PC-3 (cell line): ENCODE data around the gene PDGFD. TPM values are rescaled to one million over a fixed set of nuclear protein-coding genes. Genes with fewer than 3 reads are reported as not detected.

Experiments
- ATAC-seq: fragments of 200-7000 bp; cut with Tn5 transposase; 2 replicates; pipeline ENCODE4 v1.9.1; 2020; ENCODE audit warnings: mild to moderate bottlenecking, moderate library complexity
- BruUV-seq: library from RNA; stranded (reverse); fragments of 400-500 nt; replicated peaks from 2 replicates; lab custom pipeline; 2021; lab: Mats Ljungman, UMichigan
- CTCF ChIA-PET: fragments of 300-600 bp; sonication (Branson Sonifier 250); formaldehyde crosslinking; loops from one replicate; lab custom pipeline; 2022; ENCODE audit warnings: antibody characterized with exemption; lab: Charles Lee
- POLR2A ChIA-PET: fragments of 300-600 bp; sonication (Branson Sonifier 250); formaldehyde crosslinking; loops from one replicate; lab custom pipeline; 2022; ENCODE audit warnings: antibody characterized with exemption; ENCODE audit not compliant: unreplicated experiment; lab: Charles Lee
- DNase-seq: peaks from one replicate; pipeline ENCODE4 v3.0.0-alpha.2; 2015
- H2AFZ ChIP-seq: fragments of 300-600 bp; sonication (generic); 2 replicates; pipeline ENCODE4 v1.6.0; 2016; ENCODE audit warnings: antibody characterized with exemption, low read length
- H3F3A ChIP-seq: fragments of 300-600 bp; sonication (generic); one replicate; pipeline ENCODE4 v1.6.0; 2017; ENCODE audit warnings: antibody characterized with exemption, low read length, control low read depth, mild to moderate bottlenecking; ENCODE audit not compliant: unreplicated experiment
- H3K27ac ChIP-seq: fragments of 300-600 bp; sonication (generic); 2 replicates; pipeline ENCODE4 v1.5.1; 2016; ENCODE audit warnings: mild to moderate bottlenecking, low read length
- H3K27me3 ChIP-seq: fragments of 300-600 bp; sonication (generic); 2 replicates; pipeline ENCODE4 v1.6.1; 2016; ENCODE audit warnings: low read length, mixed read lengths
- H3K36me3 ChIP-seq: fragments of 300-600 bp; sonication (generic); 2 replicates; pipeline ENCODE4 v1.6.1; 2016; ENCODE audit warnings: low read depth, mixed run types, low read length, mixed read lengths
- H3K4me1 ChIP-seq: fragments of 300-600 bp; sonication (generic); 2 replicates; pipeline ENCODE4 v1.5.1; 2016; ENCODE audit warnings: low read length; ENCODE audit not compliant: insufficient read depth
- H3K4me2 ChIP-seq: fragments of 300-600 bp; sonication (generic); 2 replicates; pipeline ENCODE4 v1.6.0; 2016; ENCODE audit warnings: low read length
- H3K4me3 ChIP-seq: fragments of 300-600 bp; sonication (generic); 2 replicates; pipeline ENCODE4 v1.5.1; 2016; ENCODE audit warnings: mild to moderate bottlenecking, low read length, mixed read lengths
- H3K79me2 ChIP-seq: fragments of 300-600 bp; sonication (generic); 2 replicates; pipeline ENCODE4 v1.6.1; 2017; ENCODE audit warnings: low read length, mixed read lengths
- H3K9ac ChIP-seq: fragments of 300-600 bp; sonication (generic); 2 replicates; pipeline ENCODE4 v1.6.0; 2016; ENCODE audit warnings: mild to moderate bottlenecking, low read length
- H3K9me2 ChIP-seq: fragments of 300-600 bp; sonication (generic); replicated peaks from 2 replicates; pipeline ENCODE4 v1.6.1; 2016; ENCODE audit warnings: mixed run types, low read length, mixed read lengths
- H3K9me3 ChIP-seq: fragments of 300-600 bp; sonication (generic); 2 replicates; pipeline ENCODE4 v1.6.1; 2016; ENCODE audit warnings: low read length, mixed read lengths
- H4K20me1 ChIP-seq: fragments of 300-600 bp; sonication (generic); 2 replicates; pipeline ENCODE4 v1.6.1; 2016; ENCODE audit warnings: low read length, mixed read lengths
- EZH2 ChIP-seq: fragments of 300-600 bp; sonication (generic); IDR thresholded peaks from one replicate; pipeline ENCODE4 v1.6.1; 2017; ENCODE audit warnings: antibody characterized with exemption, mild to moderate bottlenecking, low read length; ENCODE audit not compliant: unreplicated experiment
- EZH2phosphoT487 ChIP-seq: fragments of 300-600 bp; sonication (generic); IDR thresholded peaks from 2 replicates; pipeline ENCODE4 v1.6.1; 2018; ENCODE audit warnings: mild to moderate bottlenecking, antibody characterized with exemption, low read length, borderline replicate concordance
- intact Hi-C: fragments of 100-400 bp; cut with micrococcal nuclease; formaldehyde crosslinking; loops from 2 replicates; pipeline ENCODE4 v1.9.0; 2023
- total RNA-seq: library from RNA; depleted of rRNA; stranded (reverse); fragments of >200 nt; gene quantifications from 2 replicates; pipeline ENCODE4 v1.2.3, GENCODE V29; 2014
- TF ChIP-seq, protein P1 (sequence below): fragments of 300-600 bp; sonication (generic); conservative IDR thresholded peaks from 2 replicates; pipeline ENCODE4 v1.5.1; 2017; ENCODE audit warnings: antibody characterized with exemption, low read depth, mild to moderate bottlenecking, low read length

PDGFD gene
- total RNA-seq, 1 experiment from 2014 or later = 5.0 TPM

DNA sequence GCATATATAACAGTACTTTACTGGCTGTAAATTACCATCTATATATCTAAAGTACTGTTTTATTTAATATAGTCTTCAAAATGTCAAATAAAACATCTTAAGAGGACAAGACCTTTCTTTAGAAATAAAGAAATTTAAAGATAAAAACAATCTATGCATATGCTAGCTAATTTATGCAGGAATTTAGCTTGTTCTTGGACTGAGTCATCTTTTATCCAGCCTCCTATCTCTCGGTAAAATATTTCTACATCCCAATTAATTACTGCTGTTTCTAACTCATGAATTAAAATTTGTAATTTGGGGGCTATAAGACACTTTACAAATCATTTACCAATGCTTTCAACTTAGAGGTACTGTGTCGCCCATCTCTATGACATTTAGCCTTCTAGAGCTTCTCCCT, 200.3 kb downstream of the PDGFD start:
- Histone ChIP-seq H4K20me1 (no peaks in the 10 kb centered on the region), H3K4me1 (peaks cover 12% of the 10 kb centered on the region), H3K9me3 (peaks cover 5% of the 10 kb centered on the region), H3K27ac (no peak overlapping the region), H3K4me3 (no peak overlapping the region), H3K27me3 (no peaks in the 10 kb centered on the region), H3K9ac (no peak overlapping the region), H3K36me3 (no peaks in the 10 kb centered on the region), H3F3A (no peaks in the 10 kb centered on the region), H3K9me2 (no peaks in the 10 kb centered on the region), H2AFZ (no peak overlapping the region), H3K4me2 (no peak overlapping the region), H3K79me2 (no peaks in the 10 kb centered on the region)
- POLR2A ChIA-PET = no interaction called here
- CTCF ChIA-PET = no interaction called here
- TF ChIP-seq EZH2 (no peak), EZH2phosphoT487 (no peak)
- TF ChIP-seq, protein P1, sequence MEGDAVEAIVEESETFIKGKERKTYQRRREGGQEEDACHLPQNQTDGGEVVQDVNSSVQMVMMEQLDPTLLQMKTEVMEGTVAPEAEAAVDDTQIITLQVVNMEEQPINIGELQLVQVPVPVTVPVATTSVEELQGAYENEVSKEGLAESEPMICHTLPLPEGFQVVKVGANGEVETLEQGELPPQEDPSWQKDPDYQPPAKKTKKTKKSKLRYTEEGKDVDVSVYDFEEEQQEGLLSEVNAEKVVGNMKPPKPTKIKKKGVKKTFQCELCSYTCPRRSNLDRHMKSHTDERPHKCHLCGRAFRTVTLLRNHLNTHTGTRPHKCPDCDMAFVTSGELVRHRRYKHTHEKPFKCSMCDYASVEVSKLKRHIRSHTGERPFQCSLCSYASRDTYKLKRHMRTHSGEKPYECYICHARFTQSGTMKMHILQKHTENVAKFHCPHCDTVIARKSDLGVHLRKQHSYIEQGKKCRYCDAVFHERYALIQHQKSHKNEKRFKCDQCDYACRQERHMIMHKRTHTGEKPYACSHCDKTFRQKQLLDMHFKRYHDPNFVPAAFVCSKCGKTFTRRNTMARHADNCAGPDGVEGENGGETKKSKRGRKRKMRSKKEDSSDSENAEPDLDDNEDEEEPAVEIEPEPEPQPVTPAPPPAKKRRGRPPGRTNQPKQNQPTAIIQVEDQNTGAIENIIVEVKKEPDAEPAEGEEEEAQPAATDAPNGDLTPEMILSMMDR = no peak
- no peak for DNase-seq
- no peak for ATAC-seq
- BruUV-seq = no TSS peak
- intact Hi-C loops = no loop called here

- ChIA-PET POLR2A (no interaction called here), CTCF (no interaction called here)
- H3K4me2 ChIP-seq = no peak overlapping the region; the same call in 1 of the 2 replicates
- peak overlapping the region; percentile 27; the same call in 1 of the 2 replicates for H3K27ac ChIP-seq
- no TSS peak for BruUV-seq
- intact Hi-C loops = no loop called here
- H3K9me2 ChIP-seq = no peaks in the 10 kb centered on the region
- H3F3A ChIP-seq = no peaks in the 10 kb centered on the region
- H2AFZ ChIP-seq = no peak overlapping the region
- H3K4me1 ChIP-seq = peaks cover 12% of the 10 kb centered on the region
- peak; percentile 73 for DNase-seq
- no peaks in the 10 kb centered on the region for H3K36me3 ChIP-seq
- TF ChIP-seq EZH2phosphoT487 = no peak
- TF ChIP-seq EZH2 = no peak
- peak; percentile 64; the same call in 1 of the 2 replicates for ATAC-seq
- no peak overlapping the region for H3K9ac ChIP-seq
- no peaks in the 10 kb centered on the region for H4K20me1 ChIP-seq
- H3K79me2 ChIP-seq = no peaks in the 10 kb centered on the region
- peaks cover 5% of the 10 kb centered on the region for H3K9me3 ChIP-seq
- no peak overlapping the region for H3K4me3 ChIP-seq
- H3K27me3 ChIP-seq = no peaks in the 10 kb centered on the region
Measured at GRCh38 chr11:103961010-103961409, 202.9 kb downstream of the PDGFD start.

DNA sequence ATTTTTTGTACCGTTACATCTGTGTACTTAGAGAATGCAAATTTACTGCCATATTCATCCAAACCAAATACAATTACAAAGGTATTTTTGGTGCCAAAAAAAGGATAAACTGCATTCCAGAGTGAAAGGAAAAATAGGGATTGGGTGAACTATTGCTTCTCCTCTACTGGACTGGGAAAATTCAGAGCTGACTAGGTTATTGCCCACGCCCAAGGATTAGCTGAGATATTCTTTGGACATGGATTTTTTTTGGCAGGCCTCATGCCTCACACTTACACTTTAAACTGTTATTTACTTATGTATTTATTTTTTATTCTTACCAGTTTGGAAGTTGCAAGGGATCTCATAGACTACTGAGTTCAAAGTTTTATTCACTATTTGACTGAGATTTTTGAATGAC, 203.8 kb downstream of the PDGFD start:
- Histone ChIP-seq H3K27me3 (no peaks in the 10 kb centered on the region), H3K4me3 (no peak overlapping the region), H3K9me2 (no peaks in the 10 kb centered on the region), H2AFZ (no peak overlapping the region), H4K20me1 (no peaks in the 10 kb centered on the region), H3K4me2 (no peak overlapping the region), H3K4me1 (peaks cover 12% of the 10 kb centered on the region), H3K27ac (no peak overlapping the region), H3K9ac (no peak overlapping the region), H3K36me3 (no peaks in the 10 kb centered on the region), H3K79me2 (no peaks in the 10 kb centered on the region), H3F3A (no peaks in the 10 kb centered on the region), H3K9me3 (peaks cover 5% of the 10 kb centered on the region)
- intact Hi-C loops = no loop called here
- TF ChIP-seq, protein P1 = no peak
- TF ChIP-seq EZH2phosphoT487 (no peak), EZH2 (no peak)
- no TSS peak for BruUV-seq
- CTCF ChIA-PET = no interaction called here
- POLR2A ChIA-PET = no interaction called here
- no peak for DNase-seq
- ATAC-seq = no peak
